Stomach (tissue), 4 donors: Measurements from ENCODE around the gene CFLAR.

ENCODE experiments used
- EP300 ChIP-seq: sonication (generic); formaldehyde crosslinking; IDR thresholded peaks from one replicate; pipeline ENCODE4 v1.6.1; 2017; ENCODE audit warnings: antibody characterized with exemption
- POLR2A ChIP-seq, 4 donors: fragments of 450-650 bp; IDR thresholded peaks; one replicate each; pipeline ENCODE4 v1.6.1; 2016; ENCODE audit warnings: antibody characterized with exemption in 4 of 4, control low read depth in 2 of 4, mild to moderate bottlenecking in 1 of 4, moderate library complexity in 1 of 4
- POLR2AphosphoS5 ChIP-seq, 3 donors: sonication (generic); formaldehyde crosslinking; IDR thresholded peaks; one replicate each; pipeline ENCODE4 v1.6.1; 2016; ENCODE audit warnings: antibody characterized with exemption in 3 of 3
- TF ChIP-seq, protein P1 (sequence below), 7 experiments: fragments of 450-650 bp in 4 of 7; fragments of 200-600 bp in 3 of 7; sonication (generic) in 3 of 7; IDR thresholded peaks; one replicate each; pipeline ENCODE4 v1.5.1; 2016 to 2019; ENCODE audit warnings: antibody characterized with exemption in 7 of 7, control low read depth in 2 of 7, mild to moderate bottlenecking in 1 of 7

- TF ChIP-seq POLR2A (IDR thresholded peaks at IDR 0.05) (no peak), POLR2AphosphoS5 (IDR thresholded peaks at IDR 0.05) (no peak), EP300 (no peak)
- TF ChIP-seq, protein P1, sequence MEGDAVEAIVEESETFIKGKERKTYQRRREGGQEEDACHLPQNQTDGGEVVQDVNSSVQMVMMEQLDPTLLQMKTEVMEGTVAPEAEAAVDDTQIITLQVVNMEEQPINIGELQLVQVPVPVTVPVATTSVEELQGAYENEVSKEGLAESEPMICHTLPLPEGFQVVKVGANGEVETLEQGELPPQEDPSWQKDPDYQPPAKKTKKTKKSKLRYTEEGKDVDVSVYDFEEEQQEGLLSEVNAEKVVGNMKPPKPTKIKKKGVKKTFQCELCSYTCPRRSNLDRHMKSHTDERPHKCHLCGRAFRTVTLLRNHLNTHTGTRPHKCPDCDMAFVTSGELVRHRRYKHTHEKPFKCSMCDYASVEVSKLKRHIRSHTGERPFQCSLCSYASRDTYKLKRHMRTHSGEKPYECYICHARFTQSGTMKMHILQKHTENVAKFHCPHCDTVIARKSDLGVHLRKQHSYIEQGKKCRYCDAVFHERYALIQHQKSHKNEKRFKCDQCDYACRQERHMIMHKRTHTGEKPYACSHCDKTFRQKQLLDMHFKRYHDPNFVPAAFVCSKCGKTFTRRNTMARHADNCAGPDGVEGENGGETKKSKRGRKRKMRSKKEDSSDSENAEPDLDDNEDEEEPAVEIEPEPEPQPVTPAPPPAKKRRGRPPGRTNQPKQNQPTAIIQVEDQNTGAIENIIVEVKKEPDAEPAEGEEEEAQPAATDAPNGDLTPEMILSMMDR (IDR thresholded peaks at IDR 0.05), result no peak
Measured at GRCh38 chr2:201109186-201109585, 6.8 kb upstream of the CFLAR start.
